Left forelimb (tissue), 1 donor: ENCODE data around the gene TTL.
"Not testable (repeated sequence)": the region's sequence is repeated elsewhere in the genome, so short reads cannot be mapped to it uniquely, and the experiment has no call there.

Source experiments
- DNase-seq: peaks from one replicate; pipeline ENCODE4 v3.0.0-alpha.2; 2018; ENCODE audit warnings: low spot score

TTL gene

GRCh38 chr2:112520234-112520783 is 38.4 kb downstream of the TTL start:
- no peak for DNase-seq

DNA sequence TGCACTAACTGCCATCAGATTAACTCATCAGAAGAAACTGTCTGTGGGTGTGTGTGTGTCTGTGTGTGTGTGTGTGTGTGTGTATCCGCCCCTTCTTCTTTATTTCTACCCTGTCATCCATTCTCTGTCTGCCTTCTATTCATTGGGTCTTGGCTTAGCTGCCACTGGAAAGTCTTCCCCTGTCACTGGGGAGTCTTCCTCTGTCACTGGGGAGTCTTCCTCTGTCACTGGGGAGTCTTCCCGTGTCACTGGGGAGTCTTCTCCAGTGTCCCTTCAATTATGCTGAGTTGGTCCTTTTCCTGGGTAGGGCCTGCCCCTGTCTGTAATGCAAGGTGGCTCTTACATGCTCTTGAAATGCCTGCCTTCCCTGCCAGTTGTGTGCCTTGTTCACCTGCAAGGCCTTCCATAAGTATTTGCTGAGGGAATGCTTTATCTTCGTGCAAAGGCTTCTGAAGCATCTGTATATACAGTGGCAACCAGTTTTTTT is 41.4 kb downstream of the TTL start:
- DNase-seq, result no peak

DNA sequence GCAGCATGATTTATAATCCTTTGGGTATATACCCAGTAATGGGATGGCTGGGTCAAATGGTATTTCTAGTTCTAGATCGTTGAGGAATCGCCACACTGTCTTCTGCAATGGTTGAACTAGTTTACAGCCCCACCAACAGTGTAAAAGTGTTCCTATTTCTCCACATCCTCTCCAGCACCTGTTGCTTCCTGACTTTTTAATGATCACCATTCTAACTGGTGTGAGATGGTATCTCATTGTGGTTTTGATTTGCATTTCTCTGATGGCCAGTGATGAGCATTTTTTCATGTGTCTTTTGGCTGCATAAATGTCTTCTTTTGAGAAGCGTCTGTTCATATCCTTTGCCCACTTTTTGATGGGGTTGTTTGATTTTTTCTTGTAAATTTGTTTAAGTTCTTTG is 42.3 kb downstream of the TTL start:
- not testable (repeated sequence) for DNase-seq

- no peak for DNase-seq
Observed at GRCh38 chr2:112528541-112528940, 46.6 kb downstream of the TTL start.

- DNase-seq, result no peak
Observed at GRCh38 chr2:112529757-112530156, 47.8 kb downstream of the TTL start.

- DNase-seq, result no peak
Observed at GRCh38 chr2:112530728-112531127, 48.8 kb downstream of the TTL start.

- DNase-seq, result no peak
Observed at GRCh38 chr2:112534826-112535225, 52.9 kb downstream of the TTL start.

DNA sequence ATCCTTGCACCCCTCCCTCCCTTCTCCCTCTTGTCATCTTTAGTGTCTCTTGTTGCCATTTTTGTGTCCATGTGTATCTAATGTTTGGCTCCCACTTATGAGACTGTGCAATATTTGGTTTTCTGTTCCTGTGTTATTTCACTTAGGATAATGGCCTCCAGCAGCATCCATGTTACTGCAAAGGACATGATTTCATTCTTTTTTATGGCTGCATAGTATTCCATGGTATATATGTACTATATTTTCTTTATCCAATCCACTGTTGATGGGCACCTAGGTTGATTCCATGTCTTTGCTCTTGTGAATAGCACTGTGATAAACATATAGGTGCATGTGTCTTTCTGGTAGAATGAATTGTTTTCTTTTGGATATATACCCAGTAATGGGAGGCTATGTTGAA is 54.7 kb downstream of the TTL start:
- DNase-seq, result not testable (repeated sequence)

DNA sequence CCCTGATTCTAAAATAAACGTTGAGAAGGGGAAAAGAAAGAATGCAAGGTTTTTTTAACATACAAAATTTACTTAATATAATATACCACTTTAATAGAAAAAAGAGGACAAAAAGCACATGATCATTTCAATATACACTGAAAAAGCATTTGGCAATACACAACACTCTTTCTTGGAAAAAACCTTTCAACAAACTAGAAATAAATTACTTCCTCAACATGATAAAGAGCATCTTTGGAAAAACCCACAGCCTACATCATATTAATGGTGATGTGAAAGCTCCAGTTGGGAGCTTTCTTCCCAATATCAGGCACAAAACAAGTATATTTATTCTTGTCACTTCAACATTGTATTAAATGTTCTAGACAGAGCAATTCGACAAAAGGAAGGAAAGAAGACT is 57.4 kb downstream of the TTL start:
- no peak for DNase-seq

GRCh38 chr2:112540906-112541305 is 59.0 kb downstream of the TTL start:
- DNase-seq, result no peak

DNA sequence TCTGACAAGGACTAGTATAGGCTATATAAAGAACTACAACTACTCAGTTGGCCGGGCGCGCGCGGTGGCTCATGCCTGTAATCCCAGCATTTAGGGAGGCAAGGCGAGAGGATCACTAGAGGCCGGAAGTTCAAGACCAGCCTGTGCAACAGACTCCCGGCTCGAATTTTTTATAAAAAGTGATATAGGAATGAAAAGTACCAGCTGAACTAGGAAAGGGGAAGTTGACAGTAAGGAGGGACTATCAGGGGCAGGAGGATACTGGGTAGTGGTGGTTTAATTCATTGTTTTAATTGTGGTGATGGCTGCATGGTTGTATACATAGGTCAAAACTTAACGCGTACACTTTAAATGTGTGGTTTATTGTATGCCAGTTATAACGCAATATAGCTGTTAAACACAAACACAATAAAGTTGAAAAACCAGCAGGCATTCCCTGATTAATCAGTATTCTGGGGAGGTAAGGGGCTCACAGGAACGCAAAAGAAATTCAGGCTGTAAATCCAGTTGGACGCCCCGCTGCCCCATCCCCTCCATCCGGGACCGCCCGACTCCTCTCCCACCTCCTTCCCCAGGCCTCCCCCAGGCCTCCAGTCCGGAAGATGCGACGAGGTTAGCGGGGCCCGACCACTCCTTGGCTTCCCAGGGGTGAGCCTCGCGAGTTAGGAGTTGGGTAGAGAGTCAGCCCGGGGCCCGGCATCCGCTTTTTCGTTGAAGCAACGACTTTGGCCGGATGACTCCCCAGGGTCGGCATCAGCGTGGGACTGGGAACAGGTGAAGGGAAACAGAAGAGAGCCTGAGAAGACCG is 59.6 kb downstream of the TTL start:
- peak; percentile 93 for DNase-seq

GRCh38 chr2:112542123-112542983 is 60.4 kb downstream of the TTL start, which contains the start of gene POLR1B:
POLR1B (plus strand) TSS chr2:112542465; CDS start chr2:112542495, 30 bp downstream.
- peak; percentile 91 for DNase-seq

GRCh38 chr2:112542984-112543661 is 61.2 kb downstream of the TTL start:
- DNase-seq, result no peak

GRCh38 chr2:112547333-112547732 is 65.4 kb downstream of the TTL start:
- no peak for DNase-seq

DNA sequence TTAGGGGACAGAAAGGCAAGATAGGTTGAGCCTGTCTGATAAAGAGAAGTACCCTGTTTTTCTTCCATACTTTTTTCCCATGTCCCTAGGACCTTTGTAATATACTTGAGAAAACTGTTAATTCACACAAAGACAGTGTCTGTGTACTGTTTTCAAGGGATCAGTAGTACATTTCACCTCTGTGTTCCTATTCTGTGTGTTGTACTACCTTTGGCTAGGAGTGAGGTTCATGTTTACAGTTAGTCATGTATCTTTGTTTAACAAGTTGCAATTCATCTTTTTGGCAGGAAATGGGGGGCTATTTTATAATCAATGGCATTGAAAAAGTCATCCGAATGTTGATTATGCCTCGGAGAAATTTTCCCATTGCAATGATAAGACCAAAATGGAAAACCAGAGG is 67.0 kb downstream of the TTL start:
- no peak for DNase-seq

GRCh38 chr2:112566104-112566503 is 84.1 kb downstream of the TTL start:
- no peak for DNase-seq

DNA sequence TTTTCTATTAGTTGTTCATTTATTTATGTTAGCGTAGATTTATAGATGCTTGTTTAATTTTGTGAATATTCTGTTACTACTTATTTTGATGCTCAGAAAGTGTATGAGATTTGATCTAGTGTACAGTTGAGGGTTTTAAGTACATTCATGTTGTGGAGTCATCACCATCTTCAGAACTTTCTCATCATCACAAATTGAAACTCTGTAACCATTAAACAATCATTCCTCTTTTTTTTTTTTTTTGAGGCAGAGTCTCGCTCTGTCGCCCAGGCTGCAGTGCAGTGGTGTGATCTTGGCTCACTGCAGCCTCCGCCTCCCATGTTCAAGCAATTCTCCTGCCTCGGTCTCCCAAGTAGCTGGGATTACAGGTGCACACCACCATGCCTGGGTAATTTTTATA is 84.6 kb downstream of the TTL start:
- not testable (repeated sequence) for DNase-seq

- DNase-seq, result no peak
Observed at GRCh38 chr2:112572005-112572404, 90.0 kb downstream of the TTL start.

DNA sequence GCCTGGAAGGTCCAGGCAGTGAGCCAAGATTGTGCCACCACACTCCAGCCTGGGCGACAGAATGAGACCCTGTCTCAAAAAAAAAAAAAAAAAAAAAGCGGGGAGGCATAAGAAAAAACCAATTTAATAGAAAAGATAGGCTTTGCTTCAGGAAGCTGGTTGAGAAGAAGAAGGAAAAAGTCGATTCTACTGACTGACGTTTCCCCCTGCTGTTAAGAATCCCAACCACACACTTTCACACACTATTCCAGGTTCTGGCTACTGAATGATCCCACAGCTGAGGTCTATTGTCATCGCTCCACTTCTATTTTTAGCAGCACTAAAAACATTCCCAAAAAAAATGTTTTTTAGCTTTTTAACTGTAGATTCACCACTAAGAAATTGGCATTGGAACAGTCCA is 95.8 kb downstream of the TTL start:
- no peak for DNase-seq

- DNase-seq, result no peak
Observed at GRCh38 chr2:112579241-112579640, 97.3 kb downstream of the TTL start.

GRCh38 chr2:112580084-112580483 is 98.1 kb downstream of the TTL start:
- DNase-seq, result no peak

GRCh38 chr2:112582314-112582746 is 100.4 kb downstream of the TTL start:
- no peak for DNase-seq
